ENCODE results near the gene CNNM2. TPM values are rescaled to one million over a fixed set of nuclear protein-coding genes. Genes with fewer than 3 reads are reported as not detected.

Gene CNNM2
- polyA plus RNA-seq (ENCODE audit: insufficient read length in 4 of 4), result 10 to 100 TPM; 10.8 to 13.4 (median 12.7) TPM

DNA sequence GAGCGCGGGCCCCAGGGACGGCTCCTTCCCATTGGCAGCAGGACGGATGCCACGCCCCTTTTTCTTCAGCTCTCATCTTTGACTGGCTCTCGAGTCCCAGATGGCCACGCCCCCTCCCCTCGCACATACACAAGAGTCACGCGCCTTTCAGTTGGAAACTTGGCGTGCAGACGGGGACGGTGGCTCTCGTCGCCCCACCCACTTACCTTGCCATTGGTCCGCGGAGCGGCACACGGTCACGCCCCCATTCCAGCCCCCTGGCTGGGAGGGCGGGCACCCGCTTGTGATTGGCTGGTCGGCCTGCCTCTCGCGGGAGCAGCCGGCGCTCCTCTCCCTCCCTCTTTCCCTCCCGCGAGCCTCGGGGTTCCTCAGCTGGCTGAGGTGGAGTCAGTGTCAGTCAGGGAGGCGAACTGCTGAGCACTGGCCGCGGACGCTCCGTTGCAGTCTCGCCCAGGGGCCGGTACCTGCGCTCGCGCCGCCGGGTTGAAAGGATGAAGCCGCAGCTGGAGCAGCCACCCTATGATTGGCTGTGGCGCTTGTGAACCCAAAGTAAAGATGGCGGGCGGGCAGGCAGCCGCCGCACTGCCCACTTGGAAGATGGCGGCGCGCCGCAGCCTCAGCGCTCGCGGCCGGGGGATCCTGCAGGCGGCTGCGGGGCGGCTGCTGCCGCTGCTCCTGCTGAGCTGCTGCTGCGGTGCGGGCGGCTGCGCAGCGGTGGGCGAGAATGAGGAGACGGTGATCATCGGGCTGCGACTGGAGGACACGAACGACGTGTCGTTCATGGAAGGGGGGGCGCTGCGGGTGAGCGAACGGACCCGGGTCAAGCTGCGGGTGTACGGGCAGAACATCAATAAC lies at the start of gene CNNM2:
CNNM2 (plus strand) TSS at position 333 of the 855 bp plus-strand sequence; CDS start at position 520, 187 bp downstream.
- peak; percentile 99 for DNase-seq (ENCODE audit: low read depth in 4 of 4, low spot score in 3 of 4)

DNA sequence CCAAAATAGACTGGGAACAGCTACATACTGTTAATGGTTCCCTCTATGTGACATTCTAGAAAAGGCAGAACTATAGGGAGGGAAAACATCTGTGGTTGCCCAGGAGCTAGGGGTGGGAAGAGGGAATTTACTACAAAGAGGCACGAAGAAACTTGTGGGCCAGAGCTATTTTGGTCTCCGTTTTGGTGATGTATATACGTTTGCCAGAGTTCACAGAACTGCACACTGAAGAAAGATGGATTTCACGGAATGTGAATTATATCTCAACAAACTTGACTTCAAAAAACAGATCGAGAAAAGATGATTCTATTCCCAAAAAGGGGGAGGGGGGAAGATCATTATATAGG lies 49.2 kb upstream of the CNNM2 start:
- DNase-seq (ENCODE audit: low read depth in 4 of 4, low spot score in 3 of 4), result peak in 1 of 4 donors; percentile 13

DNA sequence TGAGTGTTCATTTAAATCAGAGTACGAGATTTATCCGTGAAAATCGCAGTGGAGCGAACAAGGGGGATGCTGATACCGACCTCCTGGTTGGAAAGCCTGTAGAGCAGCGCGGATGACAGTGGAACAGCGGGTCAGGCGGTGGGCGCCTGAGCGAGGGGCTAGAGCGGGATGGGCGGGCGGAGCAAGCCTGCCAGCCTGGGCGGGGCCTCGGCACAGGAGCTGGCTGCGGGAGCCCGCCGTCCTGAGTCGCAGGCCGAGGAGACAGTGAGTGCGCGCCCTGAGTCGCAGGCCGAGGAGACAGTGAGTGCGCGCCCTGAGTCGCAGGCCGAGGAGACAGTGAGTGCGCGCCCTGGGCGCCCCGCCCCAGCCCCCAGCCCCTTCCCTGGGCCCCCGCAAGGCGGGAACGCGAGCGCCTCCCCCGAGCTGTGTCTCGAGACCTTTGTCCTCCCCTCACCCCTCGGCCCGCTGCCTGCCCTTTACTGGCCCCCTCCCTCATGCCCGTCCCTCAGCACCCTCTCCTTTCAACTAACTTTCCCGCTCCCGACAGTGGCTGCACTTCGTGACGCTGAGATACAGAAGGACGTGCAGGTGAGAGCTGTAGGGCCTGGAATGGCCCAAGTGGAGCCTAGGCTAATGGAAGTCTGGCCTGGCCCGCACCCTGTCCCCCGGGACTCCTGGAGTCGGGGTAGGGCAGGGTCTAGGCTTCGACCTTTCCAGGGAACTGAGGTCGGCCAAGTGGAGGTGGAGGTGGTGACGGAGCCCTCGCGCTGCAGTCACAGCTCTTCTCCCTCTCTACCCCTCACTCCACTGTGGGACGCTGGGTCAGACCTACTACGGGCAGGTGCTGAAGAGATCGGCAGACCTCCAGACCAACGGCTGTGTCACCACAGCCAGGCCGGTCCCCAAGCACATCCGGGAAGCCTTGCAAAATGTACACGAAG lies 48.6 kb upstream of the CNNM2 start, which contains the start of gene AS3MT:
AS3MT (plus strand) TSS at position 213 of the 941 bp plus-strand sequence; CDS start at position 336, 123 bp downstream.
- DNase-seq (ENCODE audit: low read depth in 4 of 4, low spot score in 3 of 4), result peak; percentile 18 to 43 (median 26)

DNA sequence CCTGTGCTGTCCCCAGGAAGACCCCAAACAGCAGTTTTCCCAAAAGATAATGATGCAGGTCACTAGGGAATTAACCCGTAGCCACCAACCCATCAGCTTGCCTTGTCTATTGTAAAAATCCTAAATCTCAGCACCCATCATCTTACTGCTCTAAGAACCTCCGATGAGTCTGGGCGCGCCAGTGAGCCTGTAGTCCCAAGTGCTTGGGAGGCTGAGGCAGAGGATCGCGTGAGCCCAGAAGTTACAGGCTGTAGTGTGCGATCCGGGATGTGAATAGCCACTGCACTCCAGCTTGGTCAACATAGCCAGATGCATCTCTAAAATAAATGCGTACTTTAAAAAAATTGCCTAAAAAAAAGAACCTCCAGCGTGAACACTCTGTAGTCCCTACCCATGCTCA lies 47.9 kb upstream of the CNNM2 start:
- DNase-seq (ENCODE audit: low read depth in 4 of 4, low spot score in 3 of 4), result no peak

DNA sequence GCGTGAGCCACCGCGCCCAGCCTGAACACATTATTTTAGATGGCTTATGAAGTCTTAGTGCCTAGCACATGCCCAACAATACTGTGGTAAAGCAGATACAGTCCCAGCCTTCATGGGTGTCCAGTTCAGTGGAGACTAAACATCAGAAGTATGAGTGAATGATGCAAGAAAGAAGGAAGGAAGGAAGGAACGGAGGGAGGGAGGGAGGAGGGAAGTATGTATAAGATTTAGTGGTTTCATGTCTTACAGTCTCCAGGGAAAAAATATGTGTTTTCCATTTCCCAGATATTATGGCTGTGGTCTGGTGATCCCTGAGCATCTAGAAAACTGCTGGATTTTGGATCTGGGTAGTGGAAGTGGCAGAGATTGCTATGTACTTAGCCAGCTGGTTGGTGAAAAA lies 45.9 kb upstream of the CNNM2 start:
- no peak for DNase-seq (ENCODE audit: low read depth in 4 of 4, low spot score in 3 of 4)

DNA sequence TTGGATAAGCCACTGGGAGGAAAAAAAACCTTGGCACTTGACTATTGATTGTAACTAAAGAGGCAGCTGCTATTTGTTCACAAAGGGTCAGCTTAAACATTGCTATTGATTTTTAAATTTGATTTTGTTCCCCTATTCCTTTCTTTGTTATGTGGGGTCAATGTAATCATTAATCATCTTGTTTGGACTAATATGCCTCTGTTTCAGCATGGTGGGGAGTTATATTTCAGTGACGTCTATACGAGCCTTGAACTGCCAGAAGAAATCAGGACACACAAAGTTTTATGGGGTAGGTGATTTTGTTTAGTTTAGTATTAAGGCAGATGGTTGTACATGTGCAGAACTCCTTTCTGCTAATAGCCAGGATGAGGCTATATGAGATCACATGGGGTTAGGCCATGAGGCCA lies 41.3 kb upstream of the CNNM2 start:
- no peak for DNase-seq (ENCODE audit: low read depth in 4 of 4, low spot score in 3 of 4)

DNA sequence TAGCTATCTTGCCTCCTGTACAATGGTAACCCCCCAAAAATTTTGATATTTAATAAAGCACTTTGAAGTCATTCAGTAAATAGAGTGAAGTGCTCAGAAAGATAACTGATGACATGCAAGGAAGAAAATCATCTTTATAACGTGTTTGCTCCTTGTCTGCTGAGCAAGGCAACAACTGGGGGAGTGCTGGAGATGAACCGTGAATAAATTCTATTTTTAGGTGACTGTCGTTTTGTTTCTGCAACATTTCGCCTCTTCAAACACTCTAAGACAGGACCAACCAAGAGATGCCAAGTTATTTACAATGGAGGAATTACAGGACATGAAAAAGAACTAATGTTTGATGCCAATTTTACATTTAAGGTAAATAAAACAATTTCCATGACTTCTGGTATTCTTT lies 39.5 kb upstream of the CNNM2 start:
- DNase-seq (ENCODE audit: low read depth in 4 of 4, low spot score in 3 of 4), result no peak

DNA sequence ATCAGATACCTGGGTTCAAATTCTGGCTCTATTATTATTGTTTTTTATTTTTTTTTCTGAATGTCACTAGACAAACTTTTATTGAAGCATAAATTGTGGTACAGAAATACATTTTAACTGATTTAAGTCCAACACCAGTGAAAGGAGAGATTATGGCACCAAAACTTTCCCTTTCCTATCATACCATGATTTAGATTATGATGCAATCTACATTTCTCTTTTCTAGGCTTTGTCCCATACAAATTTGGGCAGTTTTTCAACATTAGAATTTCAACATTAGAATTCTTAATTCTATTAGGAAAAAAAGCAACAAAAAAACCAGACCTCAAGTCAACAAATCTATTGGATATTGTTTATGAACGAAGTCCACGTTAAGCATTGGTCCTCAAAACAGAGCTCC lies 37.8 kb upstream of the CNNM2 start:
- no peak for DNase-seq (ENCODE audit: low read depth in 4 of 4, low spot score in 3 of 4)

DNA sequence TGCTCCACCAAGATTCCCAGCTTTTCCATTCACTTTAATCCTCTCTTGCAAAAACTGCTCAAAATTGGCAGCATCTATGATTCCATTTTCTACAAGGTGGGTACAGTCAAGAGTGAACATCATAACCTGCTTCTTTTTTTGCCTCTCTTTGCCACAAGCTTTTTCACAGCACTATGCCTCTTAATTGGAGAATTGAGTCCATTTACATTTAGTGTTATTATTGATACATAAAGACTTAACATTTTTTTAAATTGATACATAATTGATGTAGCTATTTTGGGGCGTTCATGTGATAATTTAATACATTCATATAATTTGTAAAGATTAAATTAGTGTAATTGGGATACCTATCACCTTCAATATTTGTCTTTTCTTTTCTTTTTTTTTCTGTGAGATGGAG lies 30.0 kb upstream of the CNNM2 start:
- DNase-seq (ENCODE audit: low read depth in 4 of 4, low spot score in 3 of 4), result no peak

DNA sequence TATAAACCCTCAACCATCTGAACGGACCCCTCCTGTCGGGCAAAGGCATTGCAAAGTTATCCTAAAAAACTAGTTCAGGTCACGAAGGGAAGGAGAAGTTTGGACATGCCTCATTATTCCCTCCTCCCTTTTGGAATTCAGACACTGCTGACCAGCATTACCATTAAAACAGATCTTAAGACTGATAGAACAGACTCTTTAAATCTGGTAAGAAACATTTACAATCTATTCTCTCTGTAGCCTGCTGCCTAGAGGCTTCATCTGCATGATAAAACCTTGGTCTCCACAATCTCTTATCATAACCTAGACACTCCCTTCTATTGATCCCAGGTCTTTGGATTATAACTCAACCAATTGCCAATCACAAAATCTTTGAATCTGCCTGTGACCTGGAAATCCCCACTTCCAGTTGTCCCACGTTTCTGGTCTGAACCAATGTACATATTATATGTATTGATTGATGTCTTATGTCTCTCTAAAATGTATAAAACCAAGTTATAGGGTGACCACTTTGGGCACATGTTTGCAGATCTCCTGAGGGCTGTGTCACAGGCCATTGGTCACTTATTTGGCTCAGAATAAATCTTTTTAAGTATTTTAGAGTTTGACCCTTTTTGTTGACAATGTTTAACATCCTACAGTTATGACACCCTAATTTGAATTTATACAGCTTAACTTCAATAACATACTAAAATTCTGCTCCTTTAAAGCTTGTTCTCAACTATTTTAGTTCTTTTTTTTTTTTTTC lies 23.5 kb upstream of the CNNM2 start:
- DNase-seq (ENCODE audit: low read depth in 4 of 4, low spot score in 3 of 4), result no peak

DNA sequence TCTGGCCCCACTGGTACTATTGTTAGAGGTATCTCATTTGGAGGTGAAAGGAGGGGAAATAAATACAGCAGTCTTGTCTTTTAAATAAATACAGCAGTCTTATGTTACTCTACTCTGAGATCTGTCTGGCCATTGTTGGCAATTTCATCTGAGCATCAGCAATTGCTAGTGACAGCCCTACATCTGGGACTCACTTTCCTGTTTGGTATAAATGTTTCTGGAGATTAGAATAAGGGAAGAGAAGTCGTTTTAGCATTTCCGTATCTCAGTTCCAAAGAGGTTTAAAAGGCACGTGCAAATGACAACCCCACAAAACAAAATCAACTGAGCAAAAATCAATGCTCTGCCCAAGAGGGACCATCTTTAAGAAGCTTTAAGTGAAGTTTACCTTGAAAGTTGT lies 18.1 kb upstream of the CNNM2 start:
- no peak for DNase-seq (ENCODE audit: low read depth in 4 of 4, low spot score in 3 of 4)

DNA sequence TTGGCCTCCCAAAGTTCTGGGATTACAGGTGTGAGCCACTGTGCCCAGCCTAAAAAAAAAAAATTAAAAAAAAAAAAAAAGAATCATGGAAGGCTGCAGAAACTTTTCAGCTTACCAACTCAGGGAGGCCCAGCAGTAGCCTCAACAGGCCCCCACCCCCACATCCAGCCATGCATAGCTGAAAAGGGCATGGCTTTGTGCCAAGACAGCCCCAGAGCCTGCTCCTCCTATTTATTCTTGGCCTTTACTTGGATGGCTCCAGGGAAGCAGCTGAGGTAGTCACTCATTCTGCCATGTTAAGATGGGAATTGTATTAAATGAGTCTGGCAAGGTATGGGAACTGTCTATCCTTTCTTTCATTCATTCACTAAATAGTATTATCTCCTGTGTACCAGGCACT lies 13.7 kb upstream of the CNNM2 start:
- DNase-seq (ENCODE audit: low read depth in 4 of 4, low spot score in 3 of 4), result no peak

DNA sequence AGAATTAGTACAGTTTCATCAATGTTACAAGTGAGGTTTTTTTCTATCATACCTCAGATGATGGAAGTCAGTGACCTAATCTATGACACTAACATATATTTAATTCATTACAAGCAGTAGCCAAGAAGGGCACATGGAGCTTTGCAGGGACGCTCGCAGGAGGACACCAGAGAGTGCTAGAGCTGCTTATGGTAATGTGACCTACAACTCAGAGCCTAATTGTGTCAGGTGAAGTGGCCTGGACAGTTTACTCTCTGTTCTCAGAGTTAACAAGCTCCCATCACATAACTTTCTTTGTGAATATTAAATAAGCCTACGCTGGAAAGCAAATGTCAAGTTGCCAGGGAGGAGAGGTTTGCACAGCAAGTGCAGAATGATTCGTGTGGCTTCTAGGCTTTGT lies 11.6 kb upstream of the CNNM2 start:
- no peak for DNase-seq (ENCODE audit: low read depth in 4 of 4, low spot score in 3 of 4)

DNA sequence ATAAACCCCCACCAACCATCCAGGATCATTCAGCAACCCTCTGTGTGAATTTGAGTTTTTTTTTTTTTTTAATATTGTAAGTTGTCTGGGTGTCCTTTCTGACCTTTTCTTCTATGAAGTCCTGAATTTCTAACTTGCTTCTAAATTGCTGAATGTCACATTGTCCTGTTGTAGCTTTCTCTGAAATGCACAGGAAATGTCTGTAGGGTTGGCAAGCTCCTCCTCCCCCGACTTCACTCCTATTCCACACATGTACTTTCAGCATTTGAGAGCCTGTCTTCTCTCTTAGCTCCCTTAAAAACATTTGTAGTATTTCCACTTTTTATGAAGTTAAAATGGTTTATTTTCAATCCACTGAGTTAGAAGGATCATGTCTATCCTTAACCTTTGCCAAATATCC lies 3.3 kb upstream of the CNNM2 start:
- DNase-seq (ENCODE audit: low read depth in 4 of 4, low spot score in 3 of 4), result no peak

DNA sequence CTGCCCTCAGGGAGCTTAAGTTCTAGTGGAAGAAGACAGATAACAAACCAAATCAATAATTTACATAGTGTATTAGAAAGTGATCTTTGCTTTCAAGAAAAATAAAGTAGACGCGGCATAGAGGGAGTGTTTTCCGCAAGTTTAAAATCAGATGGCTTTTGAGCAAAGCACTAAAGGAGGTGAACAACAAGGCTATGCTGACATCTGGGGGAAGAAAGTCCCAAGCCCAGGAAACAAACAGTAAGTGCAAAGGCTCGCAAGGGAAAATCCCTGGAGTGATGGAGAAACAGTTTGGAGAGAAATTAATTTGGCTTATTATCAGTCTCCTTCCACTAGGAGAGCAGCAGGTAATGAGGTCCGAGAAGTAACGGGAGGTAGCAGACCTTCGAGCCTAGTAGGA lies 1.9 kb upstream of the CNNM2 start:
- DNase-seq (ENCODE audit: low read depth in 4 of 4, low spot score in 3 of 4), result no peak

DNA sequence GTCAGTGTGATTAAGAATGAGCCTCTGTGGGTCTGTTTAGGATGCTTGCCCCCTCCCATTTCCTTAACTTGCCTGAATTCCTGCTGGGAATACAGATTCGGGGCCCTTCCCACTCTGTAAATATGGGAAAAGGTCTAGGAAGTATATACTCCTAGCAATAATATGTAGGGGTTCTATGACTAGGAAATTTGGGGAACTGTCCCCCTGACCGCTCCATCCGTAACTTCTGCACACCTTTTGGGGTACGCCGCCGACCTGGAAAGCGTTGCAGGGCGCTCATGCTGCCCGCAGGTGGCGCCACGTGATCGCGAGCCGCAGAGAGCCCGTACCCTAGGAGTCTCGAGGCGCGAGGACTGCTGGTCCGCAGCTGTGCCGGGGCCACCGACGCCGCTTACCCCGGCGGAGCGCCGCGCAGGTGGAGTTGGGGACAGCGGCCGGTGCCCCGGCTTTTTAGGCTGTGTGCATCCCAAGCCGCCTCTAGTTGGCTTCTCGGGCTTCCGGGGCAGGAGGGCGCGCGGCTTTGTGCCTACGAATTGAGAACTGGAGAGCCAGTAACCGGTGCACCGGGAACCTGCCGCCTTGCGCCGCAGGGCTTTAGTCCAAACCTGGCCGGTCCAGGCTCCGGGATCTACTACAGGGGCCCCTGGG lies 656 bp upstream of the CNNM2 start:
- DNase-seq (ENCODE audit: low read depth in 4 of 4, low spot score in 3 of 4), result peak in 3 of 4 donors; percentile 43 to 71 (median 47)

DNA sequence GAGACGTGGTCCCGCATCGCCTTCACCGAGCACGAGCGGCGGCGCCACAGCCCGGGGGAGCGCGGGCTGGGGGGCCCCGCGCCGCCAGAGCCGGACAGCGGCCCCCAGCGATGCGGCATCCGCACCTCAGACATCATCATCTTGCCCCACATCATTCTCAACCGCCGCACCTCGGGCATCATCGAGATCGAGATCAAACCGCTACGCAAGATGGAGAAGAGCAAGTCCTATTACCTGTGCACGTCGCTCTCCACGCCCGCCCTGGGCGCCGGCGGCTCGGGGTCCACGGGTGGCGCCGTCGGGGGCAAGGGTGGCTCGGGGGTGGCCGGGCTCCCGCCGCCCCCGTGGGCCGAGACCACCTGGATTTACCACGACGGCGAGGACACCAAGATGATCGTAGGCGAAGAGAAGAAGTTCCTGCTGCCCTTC lies 737 bp downstream of the CNNM2 start:
- DNase-seq (ENCODE audit: low read depth in 4 of 4, low spot score in 3 of 4), result no peak

DNA sequence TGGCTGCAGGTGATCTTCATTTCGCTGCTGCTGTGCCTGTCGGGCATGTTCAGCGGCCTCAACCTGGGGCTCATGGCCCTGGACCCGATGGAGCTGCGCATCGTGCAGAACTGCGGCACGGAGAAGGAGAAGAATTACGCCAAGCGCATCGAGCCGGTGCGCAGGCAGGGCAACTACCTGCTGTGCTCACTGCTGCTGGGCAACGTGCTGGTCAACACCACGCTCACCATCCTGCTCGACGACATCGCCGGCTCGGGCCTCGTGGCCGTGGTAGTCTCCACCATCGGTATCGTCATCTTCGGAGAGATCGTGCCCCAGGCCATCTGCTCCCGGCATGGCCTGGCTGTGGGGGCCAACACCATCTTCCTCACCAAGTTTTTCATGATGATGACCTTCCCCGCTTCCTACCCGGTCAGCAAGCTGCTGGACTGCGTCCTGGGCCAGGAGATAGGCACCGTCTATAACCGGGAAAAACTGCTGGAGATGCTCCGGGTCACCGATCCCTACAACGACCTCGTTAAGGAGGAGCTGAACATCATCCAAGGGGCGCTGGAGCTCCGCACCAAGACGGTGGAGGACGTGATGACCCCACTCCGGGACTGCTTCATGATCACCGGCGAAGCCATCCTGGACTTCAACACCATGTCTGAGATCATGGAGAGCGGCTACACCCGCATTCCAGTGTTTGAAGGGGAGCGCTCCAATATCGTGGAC lies 1.3 kb downstream of the CNNM2 start:
- DNase-seq (ENCODE audit: low read depth in 4 of 4, low spot score in 3 of 4), result no peak

DNA sequence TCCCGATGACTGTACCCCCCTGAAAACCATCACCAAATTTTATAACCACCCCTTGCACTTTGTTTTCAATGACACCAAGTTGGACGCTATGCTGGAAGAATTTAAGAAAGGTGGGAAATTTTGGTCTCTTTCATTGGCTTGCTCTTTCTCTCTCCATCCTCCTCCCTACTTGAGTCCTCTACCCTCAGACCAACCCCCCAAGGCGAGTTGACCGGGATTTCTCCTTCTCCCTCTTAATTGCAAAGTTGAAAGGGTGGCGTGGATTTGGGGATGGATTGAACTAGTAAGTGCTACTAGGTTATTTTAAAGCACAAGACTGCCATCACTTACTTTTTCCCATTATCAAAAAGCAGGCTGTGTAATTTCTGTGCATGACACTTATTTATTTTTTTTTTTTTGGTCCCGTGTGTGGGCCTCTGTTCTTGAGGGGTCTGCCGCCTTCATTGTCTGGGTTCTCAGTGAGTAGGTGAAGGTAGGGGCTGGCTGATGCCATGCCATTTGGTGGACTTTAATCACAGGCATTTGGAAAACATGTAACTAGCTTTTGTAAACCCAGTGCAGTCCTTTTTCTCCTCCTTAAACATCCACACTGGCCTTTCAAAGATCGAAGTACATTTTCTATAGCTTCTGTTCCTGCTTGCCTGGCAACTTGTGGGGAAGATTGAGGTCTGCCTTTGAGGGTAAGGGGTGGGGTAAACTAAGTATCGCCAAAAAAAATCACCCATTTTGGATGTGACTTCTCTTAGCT lies 2.1 kb downstream of the CNNM2 start:
- no peak for DNase-seq (ENCODE audit: low read depth in 4 of 4, low spot score in 3 of 4)
